HUES6 (cell line): Measurements from ENCODE around the gene FAM78A.

Experiments used
- H3K27ac ChIP-seq: 2 replicates; pipeline ENCODE4 v1.7.0; 2013; ENCODE audit warnings: low read depth, mild to moderate bottlenecking, low read length, inconsistent platforms
- H3K27me3 ChIP-seq: 2 replicates; pipeline ENCODE4 v1.6.1; 2013; ENCODE audit warnings: low read length; ENCODE audit not compliant: control insufficient read depth, insufficient read depth
- H3K36me3 ChIP-seq: 2 replicates; pipeline ENCODE4 v1.6.1; 2013; ENCODE audit warnings: low read length; ENCODE audit not compliant: control insufficient read depth, insufficient read depth
- H3K4me1 ChIP-seq: 2 replicates; pipeline ENCODE4 v1.6.1; 2013; ENCODE audit warnings: low read length; ENCODE audit not compliant: control insufficient read depth, insufficient read depth
- H3K4me3 ChIP-seq: 2 replicates; pipeline ENCODE4 v1.5.1; 2013; ENCODE audit warnings: low read depth, low read length
- H3K9ac ChIP-seq: one replicate; pipeline ENCODE4 v1.6.1; 2013; ENCODE audit warnings: mild to moderate bottlenecking, low read length
- H3K9me3 ChIP-seq: 2 replicates; pipeline ENCODE4 v1.6.1; 2013; ENCODE audit warnings: low read depth, low read length; ENCODE audit not compliant: control insufficient read depth, insufficient read depth

Gene FAM78A

GRCh38 chr9:131289301-131290035 lies 13.2 kb upstream of the FAM78A start, which contains the start of gene PLPP7:
Gene PLPP7, plus strand, starts transcription at chr9:131289723. Its CDS starts 275 bp downstream, at chr9:131289998.
- Histone ChIP-seq H3K4me1 (peaks cover 16% of the 10 kb centered on the region), H3K4me3 (no peak within 1 kb of the TSS), H3K9me3 (no peaks in the 10 kb centered on the region), H3K9ac (no peak within 1 kb of the TSS), H3K36me3 (no peaks in the 10 kb centered on the region), H3K27me3 (no peaks in the 10 kb centered on the region), H3K27ac (no peak within 1 kb of the TSS)

GRCh38 chr9:131288217-131288616 lies 11.9 kb upstream of the FAM78A start:
- H3K27me3 ChIP-seq: peaks cover 6% of the 10 kb centered on the region
- no peak overlapping the region for H3K9ac ChIP-seq
- no peak overlapping the region for H3K27ac ChIP-seq
- peaks cover 16% of the 10 kb centered on the region for H3K4me1 ChIP-seq
- H3K9me3 ChIP-seq: no peaks in the 10 kb centered on the region
- no peaks in the 10 kb centered on the region for H3K36me3 ChIP-seq
- no peak overlapping the region for H3K4me3 ChIP-seq

- peaks cover 16% of the 10 kb centered on the region for H3K4me1 ChIP-seq
- peaks cover 11% of the 10 kb centered on the region for H3K27me3 ChIP-seq
- H3K4me3 ChIP-seq: no peak overlapping the region
- H3K36me3 ChIP-seq: no peaks in the 10 kb centered on the region
- H3K9ac ChIP-seq: no peak overlapping the region
- H3K27ac ChIP-seq: no peak overlapping the region
- no peaks in the 10 kb centered on the region for H3K9me3 ChIP-seq
These were observed 11.0 kb upstream of the FAM78A start for GRCh38 chr9:131287359-131287758.

DNA sequence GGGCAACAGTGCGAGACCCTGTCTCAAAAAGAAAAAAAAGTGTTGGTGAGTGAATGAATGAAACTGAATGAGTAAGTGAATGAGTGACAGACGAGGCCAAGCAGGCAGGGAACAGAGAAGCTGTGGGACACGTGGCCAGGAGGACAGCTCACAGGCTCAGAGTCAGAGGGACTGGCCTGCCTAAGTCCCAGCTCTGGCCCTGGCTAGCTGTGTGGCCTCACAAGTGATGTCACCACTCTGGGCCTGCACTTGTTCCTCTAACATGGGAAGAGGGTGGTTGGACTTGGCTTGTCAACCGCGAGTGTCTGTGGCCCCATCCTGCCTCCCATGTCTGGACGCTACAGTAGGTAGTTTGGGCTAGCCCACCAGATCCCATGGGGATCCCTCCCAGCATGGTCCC lies 8.5 kb upstream of the FAM78A start:
- Histone ChIP-seq H3K27ac (no peak overlapping the region), H3K9me3 (no peaks in the 10 kb centered on the region), H3K4me3 (no peak overlapping the region), H3K4me1 (peaks cover 9% of the 10 kb centered on the region), H3K9ac (no peak overlapping the region), H3K36me3 (no peaks in the 10 kb centered on the region), H3K27me3 (peaks cover 36% of the 10 kb centered on the region)

GRCh38 chr9:131282688-131283422 lies 6.5 kb upstream of the FAM78A start:
- Histone ChIP-seq H3K9me3 (no peaks in the 10 kb centered on the region), H3K9ac (no peak overlapping the region), H3K4me1 (peaks cover 7% of the 10 kb centered on the region; the same call in 1 of the 2 replicates), H3K4me3 (peak overlapping the region; percentile 56), H3K36me3 (no peaks in the 10 kb centered on the region), H3K27me3 (peaks cover 42% of the 10 kb centered on the region), H3K27ac (no peak overlapping the region)

- Histone ChIP-seq H3K4me3 (peak overlapping the region; percentile 56), H3K9me3 (no peaks in the 10 kb centered on the region), H3K27ac (no peak overlapping the region), H3K27me3 (peaks cover 44% of the 10 kb centered on the region), H3K9ac (no peak overlapping the region), H3K36me3 (no peaks in the 10 kb centered on the region), H3K4me1 (peaks cover 7% of the 10 kb centered on the region; the same call in 1 of the 2 replicates)
These were observed 5.9 kb upstream of the FAM78A start for GRCh38 chr9:131282175-131282574.

DNA sequence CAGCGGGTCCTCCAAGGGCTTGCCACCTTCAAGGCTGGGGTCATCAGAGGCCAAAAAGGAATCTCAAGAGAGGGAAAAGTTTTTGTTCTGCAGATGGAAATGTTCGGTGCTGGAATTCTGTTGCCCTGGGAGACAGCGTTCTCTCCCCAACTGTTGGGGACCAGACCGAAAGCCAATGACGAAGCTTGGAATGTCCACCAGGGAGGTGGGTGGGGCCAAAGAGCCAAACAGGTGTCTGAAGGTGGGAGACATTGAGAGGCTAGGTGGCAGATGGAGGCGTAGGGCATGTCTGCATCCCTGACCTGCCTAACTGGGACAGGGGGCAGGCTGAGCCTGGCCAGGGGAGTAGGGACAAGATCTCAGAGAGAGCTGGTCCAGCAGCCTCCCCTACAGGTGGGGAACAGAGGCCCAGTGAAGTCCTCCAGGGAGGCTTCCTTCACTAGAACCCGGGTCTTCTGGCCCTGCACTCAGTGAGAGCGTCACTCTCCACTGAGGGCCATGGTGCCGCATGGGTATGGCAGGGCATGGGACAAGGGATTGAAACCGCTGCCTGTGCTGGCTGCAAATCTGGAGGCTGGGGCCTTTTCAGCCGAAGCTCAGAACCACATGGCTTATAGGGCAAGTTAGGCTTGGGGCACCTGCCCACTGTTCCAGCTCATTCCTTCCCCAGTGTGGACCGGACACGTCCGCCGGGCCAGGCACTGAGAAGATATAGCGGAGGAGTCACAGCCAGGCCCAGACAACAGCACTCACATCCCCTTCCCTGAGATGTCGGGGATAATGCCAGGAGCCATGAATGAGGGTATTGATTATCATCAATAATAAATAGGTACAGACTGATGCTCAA lies 5.0 kb upstream of the FAM78A start:
- H3K4me1 ChIP-seq: peaks cover 7% of the 10 kb centered on the region; the same call in 1 of the 2 replicates
- no peaks in the 10 kb centered on the region for H3K9me3 ChIP-seq
- H3K27me3 ChIP-seq: peaks cover 52% of the 10 kb centered on the region
- no peak overlapping the region for H3K9ac ChIP-seq
- H3K4me3 ChIP-seq: no peak overlapping the region
- no peak overlapping the region for H3K27ac ChIP-seq
- no peaks in the 10 kb centered on the region for H3K36me3 ChIP-seq

- Histone ChIP-seq H3K36me3 (no peaks in the 10 kb centered on the region), H3K27me3 (peaks cover 59% of the 10 kb centered on the region), H3K4me3 (no peak overlapping the region), H3K9me3 (no peaks in the 10 kb centered on the region), H3K4me1 (peaks cover 13% of the 10 kb centered on the region; the same call in 1 of the 2 replicates), H3K9ac (no peak overlapping the region), H3K27ac (no peak overlapping the region)
These were observed 4.3 kb upstream of the FAM78A start for GRCh38 chr9:131280660-131281059.

DNA sequence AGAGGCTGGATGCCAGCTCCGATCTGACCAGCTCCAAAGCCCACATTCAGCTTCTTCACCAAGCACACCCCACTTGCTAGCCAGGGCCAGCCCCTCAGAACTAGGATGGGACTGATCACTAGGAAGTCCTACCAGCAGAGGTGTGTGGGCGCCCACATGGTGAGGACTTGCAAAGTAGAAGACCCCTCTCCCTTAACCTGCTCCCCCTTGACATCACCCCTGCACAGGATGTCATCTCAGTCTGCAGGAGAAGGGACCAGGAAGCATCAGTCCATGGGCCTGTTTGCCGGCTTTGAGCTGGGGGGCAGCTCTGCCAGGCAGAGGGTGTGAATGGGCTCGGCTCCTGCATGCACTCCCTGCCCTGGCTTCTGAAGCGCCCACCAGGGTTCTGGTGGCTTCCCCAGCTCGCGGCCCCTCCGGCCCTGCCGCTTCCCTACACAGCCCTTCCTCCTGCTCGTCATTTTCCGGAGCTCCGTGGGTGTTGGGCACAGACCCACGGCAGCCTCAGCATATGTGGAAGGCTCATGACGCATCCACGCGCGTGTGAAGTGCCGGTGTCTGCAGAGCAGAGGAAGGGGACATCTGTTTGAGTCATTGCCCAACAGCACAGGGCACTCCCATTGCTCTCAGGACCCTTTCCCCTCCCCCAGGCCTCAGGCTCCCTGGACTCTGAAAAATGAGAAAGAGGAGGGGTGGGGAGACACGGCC lies 3.7 kb upstream of the FAM78A start:
- Histone ChIP-seq H3K4me1 (peaks cover 17% of the 10 kb centered on the region), H3K27me3 (peaks cover 65% of the 10 kb centered on the region), H3K9me3 (no peaks in the 10 kb centered on the region), H3K9ac (no peak overlapping the region), H3K4me3 (no peak overlapping the region), H3K27ac (no peak overlapping the region), H3K36me3 (no peaks in the 10 kb centered on the region)

DNA sequence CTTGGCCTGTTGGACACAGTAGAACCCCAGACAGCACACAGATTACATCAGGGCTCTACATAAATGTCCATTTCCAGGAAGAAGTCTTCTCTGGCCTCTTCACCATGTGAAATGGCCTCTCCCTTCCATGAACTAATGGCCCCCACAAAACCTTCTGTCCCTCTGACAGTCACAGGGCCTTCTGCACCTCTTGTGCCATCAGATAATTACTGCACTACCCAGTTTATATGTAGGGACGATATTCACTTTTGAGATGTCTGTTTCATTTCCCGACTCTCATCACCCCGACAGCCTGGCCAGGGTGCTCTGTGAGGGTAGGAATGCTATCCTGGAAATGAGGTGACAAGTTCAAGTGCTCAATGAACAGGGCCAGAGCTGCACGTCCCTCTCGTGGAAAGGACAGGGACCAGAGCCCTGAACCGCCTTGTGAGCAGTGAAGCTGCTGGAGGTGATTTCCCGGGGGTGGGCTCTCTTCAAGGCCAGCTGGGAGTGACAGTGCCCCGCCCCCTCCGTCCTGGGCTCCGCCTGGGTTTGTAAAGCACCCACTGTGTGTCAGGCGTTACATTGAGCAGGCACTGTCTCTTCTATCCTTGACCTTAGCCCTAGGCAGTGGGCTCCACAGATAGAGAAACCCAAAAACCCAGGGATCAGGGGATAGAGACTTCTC lies 3.0 kb upstream of the FAM78A start:
- no peaks in the 10 kb centered on the region for H3K36me3 ChIP-seq
- H3K27me3 ChIP-seq: peaks cover 68% of the 10 kb centered on the region
- H3K27ac ChIP-seq: no peak overlapping the region
- no peak overlapping the region for H3K4me3 ChIP-seq
- H3K4me1 ChIP-seq: peaks cover 17% of the 10 kb centered on the region
- H3K9me3 ChIP-seq: no peaks in the 10 kb centered on the region
- no peak overlapping the region for H3K9ac ChIP-seq
